Measurements from ENCODE around the gene CBX8.

CBX8 gene

DNA sequence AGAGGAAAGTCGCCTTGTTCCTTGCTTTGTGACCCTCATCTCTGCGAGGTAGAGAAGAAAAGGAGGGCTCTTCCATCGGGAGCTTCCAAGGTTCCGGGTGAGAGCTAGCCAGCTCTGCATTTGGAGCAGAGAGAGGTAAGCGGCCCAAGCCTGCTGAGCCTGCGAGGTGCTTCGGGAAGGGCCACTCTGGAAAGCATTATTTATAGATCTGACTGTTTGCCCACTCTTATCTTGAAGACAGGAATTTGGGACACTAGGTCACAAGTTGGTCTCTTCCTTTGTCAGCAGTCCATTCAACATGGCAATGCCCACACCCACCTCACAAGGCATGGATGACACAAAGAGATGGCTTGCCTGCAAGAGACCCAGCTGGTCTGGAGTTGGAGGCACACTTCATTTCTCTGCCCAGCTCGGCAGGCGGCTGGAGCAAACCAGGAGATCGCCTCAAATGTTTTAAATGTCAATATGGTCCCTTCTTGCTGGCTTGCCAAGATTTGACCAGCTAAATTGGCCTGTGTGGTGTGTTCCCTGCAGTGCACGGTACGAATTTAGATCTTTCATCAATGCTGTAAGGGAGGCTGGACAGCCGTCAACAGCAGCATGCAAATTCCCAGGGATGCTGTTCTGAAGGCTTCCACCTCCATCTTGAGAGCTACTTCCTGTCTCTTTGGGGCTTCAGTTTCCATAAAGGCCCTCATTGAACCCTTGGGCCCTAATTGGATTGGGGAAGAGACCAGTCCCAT is 22.8 kb upstream of the CBX8 start:
- no peak for DNase-seq (ENCODE audit: low read depth, low spot score)

DNA sequence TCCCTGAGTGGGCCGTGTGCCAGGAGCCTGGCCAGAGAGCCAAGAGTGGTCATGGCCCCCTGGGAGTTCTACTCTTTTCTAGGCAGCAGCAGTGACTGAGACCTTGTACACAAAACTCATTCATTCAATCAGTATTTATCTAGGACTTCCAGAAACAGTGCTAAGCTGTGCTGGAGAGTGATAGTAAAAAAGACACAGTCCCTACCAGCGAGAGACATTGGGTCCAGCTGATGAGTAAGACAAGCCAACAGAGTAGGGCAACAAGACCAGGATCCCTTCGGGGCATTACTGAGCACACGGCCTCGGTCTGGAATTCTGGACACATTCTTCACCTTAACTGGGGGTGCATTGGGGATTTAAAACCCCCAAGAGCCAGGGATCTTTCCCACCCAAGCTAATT is 22.2 kb upstream of the CBX8 start:
- no peak for DNase-seq (ENCODE audit: low read depth, low spot score)

DNA sequence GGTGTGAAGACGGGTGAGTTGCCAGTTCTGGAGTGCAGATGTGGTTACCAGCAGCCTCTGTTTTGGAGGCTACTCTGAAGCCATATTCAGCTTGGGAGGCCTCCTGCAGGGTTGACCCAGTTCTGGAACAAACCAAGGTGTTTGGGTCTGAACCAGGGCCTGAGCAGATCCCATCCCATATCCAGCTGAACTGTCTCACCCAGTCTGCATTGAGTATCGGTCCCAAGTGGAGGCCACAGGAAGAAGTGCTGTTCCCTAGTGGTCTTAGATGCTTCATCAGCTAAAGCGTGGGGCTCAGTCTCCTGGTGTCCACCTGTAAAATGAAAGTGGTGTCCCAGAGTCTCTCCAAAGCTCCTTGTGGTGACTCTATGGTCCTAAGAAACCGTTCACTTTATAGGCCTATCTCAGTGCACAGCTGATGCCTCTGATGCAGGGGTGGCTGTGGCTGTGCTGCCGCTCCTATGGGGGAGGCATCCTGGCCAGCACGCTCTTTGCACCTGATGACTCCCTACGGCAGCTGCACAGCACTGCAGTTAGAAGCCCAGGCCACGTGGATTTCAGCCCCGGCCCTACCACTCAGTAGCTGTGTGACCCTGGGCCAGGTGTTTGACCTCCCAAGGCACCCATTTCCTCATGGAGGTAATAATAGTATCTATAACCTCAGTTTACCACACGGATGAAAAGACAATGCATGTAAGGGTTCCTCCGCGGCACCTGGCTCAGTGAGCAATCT is 21.3 kb upstream of the CBX8 start:
- DNase-seq (ENCODE audit: low read depth, low spot score), result no peak

DNA sequence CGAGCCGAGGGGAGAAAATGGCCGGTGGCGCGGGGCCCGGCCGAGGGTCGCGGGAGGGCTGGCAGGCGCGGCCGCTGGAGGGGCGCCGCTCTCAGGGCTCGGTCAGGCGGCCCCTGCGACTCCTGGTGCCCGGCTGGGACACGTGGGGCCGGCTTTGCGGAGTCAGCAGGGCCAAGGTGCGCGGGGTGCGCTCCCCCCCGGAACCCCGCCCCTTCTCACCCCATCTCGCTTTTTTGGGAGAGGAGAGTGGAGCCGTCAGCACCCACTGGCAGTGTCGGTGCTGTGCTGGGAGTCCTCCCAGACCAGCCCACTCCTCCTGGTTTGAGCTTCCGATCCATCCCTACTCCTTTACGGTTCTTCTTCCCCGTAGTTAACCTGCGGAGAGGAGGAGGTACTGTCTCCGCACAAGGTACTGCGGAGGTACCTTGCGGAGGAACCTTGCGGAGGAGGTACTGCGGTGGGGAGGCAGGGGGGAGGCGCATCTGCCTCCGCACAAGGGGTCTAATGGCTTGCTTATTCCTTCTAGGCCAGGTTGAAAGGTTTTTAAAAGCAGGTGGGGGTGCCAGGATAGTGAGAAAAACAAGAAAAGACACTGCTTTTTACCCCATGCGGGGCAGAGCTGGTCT is 19.1 kb upstream of the CBX8 start:
- DNase-seq (ENCODE audit: low read depth, low spot score), result peak; percentile 10

DNA sequence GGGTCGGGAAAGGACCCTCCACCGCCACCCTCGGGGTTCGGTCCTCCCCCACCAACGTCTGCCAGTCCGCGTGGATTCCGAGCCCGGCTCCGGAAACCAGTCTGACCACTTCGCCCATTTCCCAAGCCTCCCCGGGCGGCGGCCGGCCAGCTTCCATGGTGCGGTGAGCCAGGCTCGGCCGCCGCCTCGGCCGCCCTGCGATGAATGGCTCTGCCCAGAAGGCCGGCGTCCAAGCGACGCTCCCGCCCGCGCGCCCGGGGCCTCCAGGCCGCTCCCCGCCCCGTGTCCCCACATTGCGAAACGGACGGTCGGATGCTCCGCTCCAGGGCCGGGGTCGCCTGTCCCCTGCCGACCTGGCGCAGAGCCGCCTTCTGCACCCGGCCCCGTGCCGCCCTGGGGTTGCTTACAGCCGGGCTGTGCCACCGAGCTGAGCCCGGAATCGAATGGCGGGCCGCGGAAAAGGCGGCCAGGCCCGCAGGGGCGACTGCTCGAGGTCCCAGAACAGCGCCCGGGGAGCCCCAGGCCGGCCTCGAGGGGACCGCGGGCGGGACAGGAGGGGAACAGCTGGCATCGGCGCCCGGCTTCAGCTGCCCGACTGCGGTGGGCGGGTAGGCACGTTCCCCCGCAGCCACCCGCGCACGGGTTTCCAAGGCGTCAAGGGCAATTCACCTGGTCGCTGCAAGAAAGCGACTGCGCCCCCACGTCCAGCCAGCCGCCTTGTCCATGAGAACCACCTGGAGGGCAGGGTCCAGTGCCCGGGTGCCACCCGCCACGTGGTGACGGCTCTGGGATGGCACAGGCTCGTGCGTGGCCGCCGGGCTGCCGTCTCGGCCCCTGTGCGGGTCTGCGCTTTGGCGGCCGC is 18.3 kb upstream of the CBX8 start:
- DNase-seq (ENCODE audit: low read depth, low spot score), result peak; percentile 46

- DNase-seq (ENCODE audit: low read depth, low spot score), result peak; percentile 47
These were observed 17.5 kb upstream of the CBX8 start for GRCh38 chr17:79814127-79814973.

DNA sequence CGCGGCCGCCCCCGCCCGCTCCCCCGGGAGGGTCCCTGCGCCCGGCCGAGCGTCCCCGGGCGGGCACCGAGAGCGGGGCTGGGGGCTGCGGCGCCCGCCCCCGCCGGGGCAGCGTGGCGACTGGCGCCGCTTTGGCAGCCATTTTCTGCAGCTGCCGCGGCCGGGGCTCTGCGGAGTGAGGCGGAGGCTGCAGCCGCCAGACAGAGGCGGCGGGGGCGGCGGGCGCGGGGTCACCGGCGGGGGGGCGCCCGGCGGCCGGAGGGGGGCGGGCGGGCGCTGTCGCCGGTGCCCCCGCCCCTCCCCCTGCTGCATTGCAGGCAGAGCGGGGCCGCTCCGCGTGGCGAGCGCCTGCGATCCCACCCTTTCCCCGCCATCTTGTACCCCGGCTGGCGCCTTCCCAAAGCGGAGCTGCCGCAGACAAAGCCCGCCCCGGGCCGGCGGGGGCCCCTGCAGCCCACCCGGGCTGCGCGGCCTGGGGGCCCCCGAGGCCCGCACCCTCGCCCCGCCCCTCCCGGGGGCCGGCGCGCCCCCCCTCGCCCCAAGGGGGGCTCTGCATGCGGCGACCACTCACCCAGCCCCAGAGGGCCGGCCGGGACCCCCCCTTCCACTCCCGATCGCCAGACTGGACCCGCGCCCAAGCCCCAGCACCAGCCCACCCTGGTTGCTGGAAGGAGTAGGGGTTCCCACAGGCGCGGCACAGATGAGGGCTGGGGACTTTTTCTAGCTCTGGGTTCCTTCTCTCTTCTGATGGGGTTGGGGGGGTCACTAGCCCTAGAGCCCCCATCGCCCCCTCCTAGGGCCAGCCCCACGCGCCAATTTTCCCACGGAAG is 16.6 kb upstream of the CBX8 start:
- no peak for DNase-seq (ENCODE audit: low read depth, low spot score)

GRCh38 chr17:79812353-79813258 is 15.7 kb upstream of the CBX8 start:
- DNase-seq (ENCODE audit: low read depth, low spot score), result no peak

DNA sequence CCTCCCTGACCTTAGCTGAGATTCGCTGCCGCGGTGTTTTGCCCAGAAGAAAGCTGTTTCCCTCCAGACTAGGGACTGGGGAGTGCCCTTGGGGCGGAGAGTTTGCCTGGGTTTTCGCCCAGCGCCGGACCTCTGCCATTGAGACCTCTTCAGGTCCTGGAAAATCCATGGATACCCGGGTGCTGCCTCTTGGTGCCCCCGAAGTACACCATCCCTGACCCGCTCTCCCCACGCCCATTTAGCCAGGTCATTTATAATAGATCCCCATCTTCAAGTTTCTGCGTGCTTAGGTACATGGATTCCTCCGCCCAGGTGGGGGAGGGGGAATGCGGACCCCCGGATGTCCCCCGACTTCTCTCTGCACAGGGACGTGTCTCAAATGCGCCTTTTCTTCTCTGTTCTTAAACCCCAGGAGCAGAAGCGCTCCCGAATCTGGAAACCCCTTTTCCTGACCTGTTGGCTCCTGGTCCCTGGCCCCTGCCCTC is 15.0 kb upstream of the CBX8 start:
- DNase-seq (ENCODE audit: low read depth, low spot score), result no peak

GRCh38 chr17:79811011-79811867 is 14.4 kb upstream of the CBX8 start:
- no peak for DNase-seq (ENCODE audit: low read depth, low spot score)

DNA sequence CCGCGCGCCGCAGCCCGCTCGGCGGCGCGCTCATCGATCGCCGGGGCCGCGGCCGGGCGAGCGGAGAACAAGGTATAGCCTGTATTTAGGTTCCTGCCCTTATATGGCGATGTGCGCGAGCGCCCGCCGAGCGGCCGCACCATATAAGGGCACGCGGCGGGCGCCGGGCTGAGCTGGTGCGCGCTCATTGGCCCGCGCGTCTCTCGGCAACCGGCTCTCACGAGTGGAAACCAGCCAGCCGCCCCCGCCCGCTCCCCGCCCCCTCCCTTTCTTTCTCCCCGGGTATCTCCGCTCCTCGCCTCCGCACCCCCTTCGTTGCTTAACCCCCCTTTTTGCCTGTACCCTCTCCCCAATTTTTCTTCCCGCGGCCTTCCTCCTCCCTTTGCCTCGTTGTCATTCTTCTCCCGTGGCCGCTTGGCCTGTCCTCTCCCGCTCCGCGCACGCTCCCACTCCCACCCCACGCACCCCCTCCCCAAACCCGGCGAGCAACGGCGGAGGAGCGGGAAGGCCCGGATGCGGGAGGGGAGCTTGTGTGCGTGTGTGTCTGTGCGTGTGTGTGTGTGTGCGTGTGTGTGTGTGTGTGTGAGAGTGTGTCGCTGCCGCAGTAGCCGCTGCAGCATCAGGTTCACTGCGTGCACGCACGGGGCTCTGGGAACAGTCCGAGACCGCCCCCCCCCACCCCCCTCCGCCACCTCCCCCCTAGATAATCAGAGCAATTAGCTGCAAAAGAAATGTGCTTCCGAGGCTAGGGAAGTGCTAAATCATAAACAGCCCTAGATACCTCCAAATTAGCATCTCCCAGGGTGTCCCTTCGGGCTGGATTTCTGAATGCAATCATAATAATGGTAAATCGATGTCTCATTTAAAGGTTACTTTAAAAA is 13.5 kb upstream of the CBX8 start:
- DNase-seq (ENCODE audit: low read depth, low spot score), result peak; percentile 85

GRCh38 chr17:79809530-79810129 is 12.8 kb upstream of the CBX8 start:
- no peak for DNase-seq (ENCODE audit: low read depth, low spot score)

GRCh38 chr17:79808763-79809529 is 12.1 kb upstream of the CBX8 start:
- DNase-seq (ENCODE audit: low read depth, low spot score), result peak; percentile 70

DNA sequence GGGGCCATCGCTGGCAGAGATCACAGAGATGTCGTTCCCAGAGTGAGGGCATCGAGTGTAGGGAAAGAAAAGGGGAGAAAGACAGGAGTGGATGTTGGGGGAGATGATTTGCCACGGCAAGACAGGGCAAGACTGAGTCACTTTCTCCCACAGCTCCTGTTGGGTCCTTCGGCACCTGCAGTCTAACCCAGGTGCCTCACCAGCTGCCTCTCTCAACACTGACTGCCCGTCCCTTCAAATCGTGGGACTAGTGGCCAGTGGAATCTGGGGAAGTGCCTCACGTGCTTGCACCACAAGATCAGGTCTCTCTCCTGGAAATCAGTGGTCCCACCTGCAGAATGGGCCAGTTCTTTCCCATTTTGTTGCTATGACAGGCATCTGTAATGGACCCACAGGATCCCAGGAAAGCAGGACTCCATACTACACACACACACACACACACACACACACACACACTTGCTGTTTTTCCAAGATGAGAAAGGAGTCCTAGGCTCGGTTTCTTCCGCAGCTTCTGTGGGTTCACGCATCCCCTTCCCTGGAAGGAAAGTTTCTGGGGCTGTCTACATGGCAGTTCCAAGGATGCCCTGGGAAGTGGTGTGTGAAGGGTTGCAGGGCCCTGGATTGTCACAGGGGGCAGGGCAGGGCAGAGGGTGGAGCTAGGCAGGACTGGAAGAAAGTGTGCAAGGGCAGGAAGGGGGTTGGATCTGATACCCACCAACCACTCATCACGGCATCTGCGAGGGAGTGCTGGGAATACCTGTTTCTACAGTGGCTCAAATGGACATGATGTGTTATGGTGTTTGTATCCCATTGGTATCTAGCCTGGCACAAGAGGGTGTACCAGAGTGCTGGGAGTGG is 10.2 kb upstream of the CBX8 start:
- no peak for DNase-seq (ENCODE audit: low read depth, low spot score)

- no peak for DNase-seq (ENCODE audit: low read depth, low spot score)
These were observed 9.5 kb upstream of the CBX8 start for GRCh38 chr17:79806446-79806760.
